GM21381 (cell line): ENCODE results near the gene DEFB129.
"Not testable (repeated sequence)": the region's sequence is repeated elsewhere in the genome, so short reads cannot be mapped to it uniquely, and the experiment has no call there.

Experiments used
- ATAC-seq: cut with Tn5 transposase; IDR thresholded peaks from one replicate; pipeline ENCODE4 v1.9.1; 2021; ENCODE audit warnings: mild to moderate bottlenecking, moderate library complexity; ENCODE audit not compliant: unreplicated experiment

The DEFB129 gene

GRCh38 chr20:252801-253200 lies 25.7 kb downstream of the DEFB129 start:
- ATAC-seq, result no peak

GRCh38 chr20:253447-253846 lies 26.4 kb downstream of the DEFB129 start:
- ATAC-seq, result not testable (repeated sequence)

DNA sequence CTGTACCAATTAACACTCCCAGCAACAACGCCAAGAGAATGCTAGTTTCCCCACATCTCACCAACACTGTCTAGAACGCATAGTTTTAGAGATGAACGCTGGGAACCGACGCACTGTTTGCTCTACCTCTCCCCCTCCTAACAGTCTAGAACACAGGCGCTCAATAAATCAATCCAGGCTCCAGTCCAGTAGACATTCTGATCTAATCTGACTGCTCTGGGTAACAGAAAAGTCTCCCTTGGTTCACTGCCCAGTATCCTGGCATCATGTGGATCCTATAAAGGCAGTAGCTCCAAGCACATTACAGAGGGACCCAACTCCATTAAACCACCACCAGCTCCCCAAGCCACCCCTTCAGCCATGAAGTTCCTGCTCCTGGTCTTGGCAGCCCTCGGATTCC lies 30.4 kb downstream of the DEFB129 start, which contains the start of gene DEFB132:
TSS of gene DEFB132 (plus strand) at position 306 of the 400 bp plus-strand sequence. CDS start at position 361, 55 bp downstream.
- ATAC-seq, result no peak

DNA sequence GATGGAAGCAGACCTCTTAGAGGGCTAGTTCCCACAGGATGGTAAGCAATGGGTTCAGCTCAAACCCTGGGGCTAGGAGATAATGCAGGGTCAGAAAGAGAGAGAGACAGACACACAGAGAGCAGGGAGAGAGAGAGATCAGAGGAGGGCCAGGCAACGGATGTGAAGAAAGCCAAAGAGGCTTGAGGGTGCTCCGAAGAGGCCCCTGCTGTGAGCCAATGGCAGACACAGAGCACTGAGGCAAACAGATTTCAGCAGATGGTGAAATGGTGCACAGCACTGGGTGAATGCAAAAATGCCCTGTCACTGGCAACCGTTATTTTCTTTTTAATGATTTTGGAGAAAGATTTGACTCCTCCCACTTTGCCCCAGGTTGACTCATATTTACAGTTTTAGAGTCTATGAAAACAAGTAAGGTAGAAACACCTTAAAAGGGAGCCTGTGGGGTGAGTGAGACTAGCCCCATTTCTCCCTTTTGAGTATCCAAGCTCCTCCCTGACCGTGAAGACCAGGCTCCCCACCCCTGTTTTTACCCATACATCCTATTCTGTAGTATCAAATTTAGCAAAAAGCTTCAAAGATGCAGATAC lies 31.3 kb downstream of the DEFB129 start:
- no peak for ATAC-seq

- ATAC-seq, result no peak
Observed at GRCh38 chr20:258963-259362, 31.9 kb downstream of the DEFB129 start.

- ATAC-seq, result no peak
Observed at GRCh38 chr20:259981-260380, 32.9 kb downstream of the DEFB129 start.

GRCh38 chr20:263701-264100 lies 36.6 kb downstream of the DEFB129 start:
- no peak for ATAC-seq

DNA sequence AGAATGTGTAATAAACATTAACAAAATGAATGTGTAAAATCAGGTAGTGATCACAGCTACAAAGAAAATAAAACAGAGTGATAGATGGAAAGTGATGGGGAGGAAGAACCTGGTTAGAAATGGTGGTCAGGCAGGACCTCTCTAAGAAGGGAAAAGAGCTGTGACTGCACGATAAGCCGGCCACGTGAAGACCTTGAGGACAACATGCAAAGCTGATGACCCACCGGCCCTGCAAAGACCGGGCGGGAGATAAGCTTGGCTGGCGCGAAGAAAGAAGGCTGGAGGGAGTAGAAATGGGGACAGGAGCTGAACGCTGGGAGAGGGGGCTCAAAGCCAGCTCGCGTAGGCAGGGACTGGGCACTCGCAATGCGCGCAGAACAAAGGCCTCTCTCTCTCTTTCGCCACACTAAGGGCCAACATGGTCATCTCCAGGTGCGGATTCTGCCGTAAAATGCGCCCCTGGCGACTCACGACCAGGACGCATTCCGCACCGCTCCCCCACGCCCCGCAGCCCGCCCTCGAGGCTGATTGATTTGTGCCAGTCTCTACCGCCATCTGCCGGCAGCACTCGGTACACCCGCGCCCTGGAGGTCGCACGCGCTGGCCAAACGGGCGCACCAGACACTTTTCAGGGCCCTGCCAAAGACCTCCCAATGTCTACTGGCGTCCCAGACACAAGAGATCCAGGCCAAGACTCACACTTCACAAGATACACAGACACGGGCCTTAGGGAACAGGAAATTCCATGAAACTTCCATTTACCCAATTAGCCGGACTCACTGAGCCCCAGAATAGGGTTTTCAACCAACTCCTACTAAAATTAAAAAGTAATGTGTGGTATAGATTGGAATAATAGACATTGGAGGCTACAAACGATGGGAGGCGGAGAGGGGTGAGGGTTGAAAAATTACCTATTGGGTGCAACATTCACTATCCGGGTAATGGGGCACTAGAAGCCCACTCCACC lies 39.8 kb downstream of the DEFB129 start:
- ATAC-seq, result peak; percentile 82

DNA sequence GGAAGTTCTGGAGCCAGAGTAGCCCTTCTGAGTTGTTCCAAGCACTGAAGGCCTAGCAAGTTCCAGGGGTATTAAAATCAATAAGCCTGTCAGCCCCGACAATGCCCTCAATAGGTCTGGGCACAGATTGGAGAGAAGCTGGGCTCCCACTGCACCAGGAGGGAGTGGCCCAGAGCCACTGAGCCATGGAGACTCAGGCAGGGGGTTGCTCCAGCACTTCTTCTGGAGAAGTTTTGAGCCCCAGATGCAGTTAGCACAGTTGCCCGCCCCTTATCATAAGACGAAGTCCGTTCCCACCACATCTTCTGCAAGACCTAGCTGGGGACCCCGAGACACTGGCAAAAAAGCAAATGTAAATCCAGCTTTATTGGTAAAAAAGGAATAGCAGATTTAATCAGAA lies 43.5 kb downstream of the DEFB129 start:
- ATAC-seq, result no peak

DNA sequence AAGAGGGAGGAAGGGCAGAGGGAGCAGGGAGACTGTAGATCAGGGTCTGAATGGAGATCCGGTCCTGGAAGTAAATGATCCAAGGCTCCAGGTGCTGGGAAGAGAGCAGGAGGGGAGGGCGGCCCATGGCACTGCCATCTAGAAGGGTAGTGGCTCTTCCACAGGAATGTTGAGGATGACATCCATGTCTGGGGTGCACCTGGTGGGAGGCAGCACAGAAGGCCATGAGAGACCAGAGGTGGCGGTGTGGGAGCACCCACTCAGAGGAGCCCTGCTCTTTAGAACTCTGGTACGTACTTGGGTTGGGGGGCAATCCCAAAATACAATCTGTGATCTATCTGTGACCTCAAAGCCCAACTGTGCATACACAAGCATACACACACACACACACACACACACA lies 44.0 kb downstream of the DEFB129 start:
- ATAC-seq, result no peak

DNA sequence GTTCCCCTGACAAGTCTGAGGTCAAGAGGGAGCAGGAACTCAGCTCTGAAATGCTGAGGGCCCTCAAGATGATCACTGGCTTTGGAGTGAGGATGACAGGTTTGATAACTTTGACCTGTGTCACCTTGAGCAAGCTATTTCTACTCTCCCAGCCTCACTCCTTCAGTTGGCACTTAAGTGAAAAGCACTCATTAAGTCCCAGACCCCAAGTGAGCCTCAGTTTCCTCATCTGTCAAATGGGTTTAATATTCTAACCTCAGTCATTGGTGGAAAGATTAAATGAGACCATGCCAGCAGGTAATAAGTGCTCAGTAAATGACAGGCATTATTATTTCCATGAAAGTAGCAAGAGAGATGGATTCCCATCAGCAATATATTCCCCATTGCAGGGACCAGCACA lies 44.5 kb downstream of the DEFB129 start:
- no peak for ATAC-seq

GRCh38 chr20:272718-273117 lies 45.7 kb downstream of the DEFB129 start:
- no peak for ATAC-seq

GRCh38 chr20:273884-274283 lies 46.8 kb downstream of the DEFB129 start:
- ATAC-seq, result no peak

- ATAC-seq, result no peak
Observed at GRCh38 chr20:275791-276190, 48.7 kb downstream of the DEFB129 start.

DNA sequence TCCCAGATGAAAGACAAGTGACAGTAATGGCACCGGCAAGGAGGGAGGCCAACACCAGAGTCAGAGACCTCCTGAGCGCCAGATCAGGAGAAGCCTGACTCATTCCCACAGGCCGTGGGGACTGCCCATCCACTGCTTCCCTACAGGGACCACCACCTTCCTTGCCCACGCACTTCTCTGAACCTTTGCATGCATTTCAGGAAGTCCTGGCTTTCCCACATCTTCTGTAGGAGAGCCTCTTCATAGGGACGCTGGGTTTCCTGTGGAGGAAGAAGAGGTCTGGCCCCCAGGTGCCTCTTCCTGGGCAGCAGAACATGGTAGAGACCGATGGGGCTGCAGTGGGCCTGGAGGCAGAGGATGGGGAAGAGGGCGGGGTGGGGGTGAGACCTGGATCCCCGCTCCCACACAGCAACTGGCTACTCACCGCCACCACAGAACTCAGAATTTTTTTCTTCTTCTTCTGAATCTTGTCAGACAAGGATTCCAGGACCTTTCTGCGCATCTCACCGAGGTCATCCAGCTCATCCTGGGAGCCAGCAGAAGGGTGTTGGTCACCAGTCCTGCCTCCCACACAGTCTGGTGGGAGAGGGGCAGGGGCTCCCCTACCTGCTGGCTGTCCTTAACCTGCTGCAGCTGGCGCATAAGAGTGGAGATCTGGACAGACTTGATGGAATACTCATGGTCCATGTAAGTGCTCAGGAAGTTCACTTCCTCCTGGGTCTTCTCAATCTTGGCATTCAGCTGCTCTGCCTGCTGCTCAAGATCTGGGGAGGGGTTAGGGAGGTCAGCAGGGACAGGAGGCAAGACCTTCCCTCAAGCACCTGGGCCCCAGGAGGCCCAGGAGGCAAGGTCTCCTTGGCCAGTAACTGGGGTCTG lies 49.8 kb downstream of the DEFB129 start:
- no peak for ATAC-seq

GRCh38 chr20:277496-277781 lies 50.4 kb downstream of the DEFB129 start:
- ATAC-seq, result no peak

- ATAC-seq, result no peak
Observed at GRCh38 chr20:278181-278580, 51.1 kb downstream of the DEFB129 start.

DNA sequence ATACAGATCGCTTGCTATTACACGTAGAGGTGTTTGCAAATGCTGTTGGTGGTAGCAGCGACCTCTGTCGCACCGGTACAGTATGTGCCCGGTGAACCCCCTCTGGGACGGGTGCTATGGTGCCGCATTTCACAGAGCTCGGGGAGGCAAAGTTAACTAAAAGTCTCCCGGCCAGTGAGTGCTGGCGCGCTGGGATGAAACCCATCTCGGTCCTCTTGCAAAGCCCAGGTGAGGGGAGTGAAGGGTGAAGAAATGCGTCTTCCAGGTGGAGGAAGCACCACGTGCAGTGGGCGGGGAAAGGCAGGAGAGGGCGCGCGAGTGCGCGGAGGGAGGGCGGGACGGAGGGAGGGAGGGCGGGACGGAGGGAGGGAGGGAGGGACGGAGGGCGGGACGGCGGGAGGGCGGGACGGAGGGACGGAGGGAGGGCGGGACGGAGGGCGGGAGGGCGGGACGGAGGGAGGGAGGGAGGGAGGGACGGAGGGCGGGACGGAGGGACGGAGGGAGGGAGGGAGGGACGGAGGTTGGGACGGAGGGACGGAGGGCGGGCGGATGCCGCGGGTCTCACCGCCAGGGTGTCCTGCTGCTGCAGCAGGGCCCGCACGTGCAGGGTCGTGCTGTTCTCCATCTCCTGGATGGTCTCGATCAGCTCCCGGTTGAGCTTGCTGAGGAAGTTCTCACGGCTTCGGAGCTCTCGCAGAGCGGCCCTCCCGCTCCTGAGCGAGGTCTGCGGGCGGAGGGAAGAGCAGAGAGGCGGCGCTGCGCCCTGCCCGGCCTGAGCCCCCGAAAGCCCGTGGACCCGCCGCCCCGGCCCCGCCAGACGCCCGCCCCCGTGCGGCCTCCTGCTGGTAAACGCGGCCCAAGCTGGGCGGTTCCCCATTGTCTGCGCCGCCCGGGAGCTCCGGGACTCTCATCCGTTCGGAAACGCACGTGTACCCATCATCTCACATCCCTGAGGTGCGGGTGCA lies 51.8 kb downstream of the DEFB129 start:
- no peak for ATAC-seq
